ENCODE measurements around the gene TNIP2.

Gene TNIP2

GRCh38 chr4:2790583-2791517, 34.7 kb upstream of the TNIP2 start:
- peak overlapping the region; percentile 23 to 100 (median 60); a peak in 21 of 22 replicates for H3K4me2 ChIP-seq
- peaks cover 0 to 15% (median 6%) of the 10 kb centered on the region in 11 experiments; a peak in 7 of 22 replicates for H4K20me1 ChIP-seq
- no peak overlapping the region for H3K4me3 ChIP-seq
- peaks cover 86 to 97% (median 94%) of the 10 kb centered on the region in 10 experiments for H3K4me1 ChIP-seq
- TF ChIP-seq Cebpa-rat (IDR thresholded peaks at IDR 0.05): no peak
- peaks cover 0 to 13% (median 4%) of the 10 kb centered on the region in 11 experiments; a peak in 6 of 22 replicates for H3K27me3 ChIP-seq
- H3K9ac ChIP-seq: peak overlapping the region in 3 of 11 experiments; percentile 15 to 39 (median 15); a peak in 2 of 22 replicates
- H3K9me3 ChIP-seq (replicated peaks in 1 of 11): no peaks in the 10 kb centered on the region
- H3K36me3 ChIP-seq: peaks cover 0 to 7% (median 0%) of the 10 kb centered on the region in 11 experiments; a peak in 4 of 22 replicates
- H3K27ac ChIP-seq: peak overlapping the region in 7 of 11 experiments; percentile 0 to 44 (median 21); a peak in 5 of 22 replicates

- Histone ChIP-seq H3K27me3 (peaks cover 0 to 13% (median 4%) of the 10 kb centered on the region in 11 experiments; a peak in 6 of 22 replicates), H3K27ac (peak overlapping the region in 3 of 11 experiments; percentile 1 to 38 (median 16); a peak in 4 of 22 replicates), H3K9ac (peak overlapping the region in 3 of 11 experiments; percentile 15 to 39 (median 15); a peak in 4 of 22 replicates), H3K4me3 (no peak overlapping the region), H3K4me2 (peak overlapping the region; percentile 9 to 100 (median 59); a peak in 20 of 22 replicates), H3K9me3 (replicated peaks in 1 of 11) (no peaks in the 10 kb centered on the region), H3K4me1 (peaks cover 86 to 97% (median 93%) of the 10 kb centered on the region in 10 experiments), H3K36me3 (no peaks in the 10 kb centered on the region), H4K20me1 (peaks cover 0 to 11% (median 6%) of the 10 kb centered on the region in 11 experiments; a peak in 7 of 22 replicates)
- no peak for TF ChIP-seq Cebpa-rat (IDR thresholded peaks at IDR 0.05)
These were observed 33.9 kb upstream of the TNIP2 start for GRCh38 chr4:2789793-2790582.

DNA sequence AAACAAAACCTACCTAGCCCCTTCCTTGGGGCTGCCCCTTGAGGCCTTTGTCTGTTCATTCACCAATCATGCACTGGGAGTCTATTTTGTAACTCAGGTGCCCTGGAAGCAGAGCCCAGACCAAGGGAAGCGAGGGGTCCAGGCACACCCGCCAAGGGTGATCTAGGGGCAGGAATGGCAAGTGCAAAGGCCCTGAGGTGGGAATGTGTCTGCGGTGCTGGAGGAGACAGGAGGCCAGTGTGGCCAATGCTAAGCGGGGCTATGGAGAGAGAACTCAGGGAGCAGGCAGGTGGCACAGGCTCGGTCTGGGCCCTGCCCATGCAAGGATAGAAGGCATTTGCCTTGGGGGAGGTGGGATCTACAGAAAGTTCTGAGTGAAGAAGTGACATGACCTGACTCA, 33.2 kb upstream of the TNIP2 start:
- peaks cover 0 to 8% (median 4%) of the 10 kb centered on the region in 11 experiments; a peak in 7 of 22 replicates for H4K20me1 ChIP-seq
- peaks cover 84 to 92% (median 88%) of the 10 kb centered on the region in 10 experiments for H3K4me1 ChIP-seq
- peaks cover 0 to 8% (median 4%) of the 10 kb centered on the region in 11 experiments; a peak in 6 of 22 replicates for H3K27me3 ChIP-seq
- peaks cover under 1 to 6% (median 4%) of the 10 kb centered on the region in 11 experiments; a peak in 17 of 22 replicates for H3K9me3 ChIP-seq (replicated peaks in 1 of 11)
- no peak overlapping the region for H3K4me3 ChIP-seq
- no peaks in the 10 kb centered on the region for H3K36me3 ChIP-seq
- TF ChIP-seq Cebpa-rat (IDR thresholded peaks at IDR 0.05): no peak
- peak overlapping the region in 3 of 11 experiments; percentile 1 to 91 (median 82); a peak in 2 of 22 replicates for H3K27ac ChIP-seq
- peak overlapping the region in 1 of 11 experiments; percentile 84; a peak in 1 of 22 replicates for H3K9ac ChIP-seq
- peak overlapping the region in 7 of 11 experiments; percentile 5 to 96 (median 89); a peak in 10 of 22 replicates for H3K4me2 ChIP-seq

DNA sequence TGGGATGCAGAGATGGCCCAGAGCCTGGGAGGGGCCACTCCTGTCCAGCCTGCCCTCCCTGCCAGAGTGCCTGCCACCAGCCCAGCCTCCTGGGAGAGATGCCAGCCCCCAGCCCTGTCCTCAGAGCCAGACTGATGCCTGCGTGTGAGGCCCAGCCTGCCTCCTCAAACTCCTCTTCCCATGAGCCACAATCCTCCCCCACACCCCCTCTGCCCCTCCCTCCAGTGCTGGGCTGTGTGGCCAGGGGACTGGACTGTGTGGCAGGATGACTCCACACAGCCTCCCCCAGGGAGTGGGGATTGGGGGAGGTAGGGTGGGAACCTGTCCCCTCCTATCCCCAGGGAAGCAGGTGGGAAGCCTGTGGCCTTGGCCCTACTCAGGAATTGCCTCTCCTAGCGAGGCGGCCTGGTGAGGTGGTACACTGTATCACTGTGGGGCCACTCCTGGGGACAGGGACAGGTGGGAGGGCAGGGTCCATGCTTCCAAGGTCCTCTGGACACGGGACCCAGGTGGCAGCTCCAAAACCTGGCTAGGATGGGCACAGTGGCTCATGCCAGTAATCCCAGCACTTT, 32.5 kb upstream of the TNIP2 start:
- Histone ChIP-seq H3K9me3 (replicated peaks in 1 of 11) (peaks cover 8 to 13% (median 11%) of the 10 kb centered on the region in 11 experiments; a peak in 18 of 22 replicates), H3K4me2 (peak overlapping the region; percentile 86 to 98 (median 92))

DNA sequence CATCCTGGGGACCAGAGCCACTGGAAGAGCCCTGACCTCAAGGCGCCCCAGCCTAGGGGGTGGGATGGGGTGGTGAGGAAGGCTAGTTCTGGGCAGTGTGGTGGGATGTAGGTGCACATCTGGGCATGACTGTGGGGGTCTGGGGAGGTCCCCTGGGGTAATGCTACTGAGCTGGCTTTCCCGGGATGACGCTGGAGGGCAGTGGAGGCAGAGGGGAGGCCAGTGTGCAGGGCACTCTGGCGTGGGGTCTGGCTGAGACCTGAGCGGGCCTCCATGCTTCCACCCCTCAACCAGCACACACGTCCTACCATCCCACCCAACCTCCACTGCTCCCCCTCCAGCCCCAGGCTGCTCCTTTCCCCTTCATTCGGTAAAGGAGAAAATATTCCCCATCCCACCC, 32.0 kb upstream of the TNIP2 start:
- no peaks in the 10 kb centered on the region for H4K20me1 ChIP-seq
- no peaks in the 10 kb centered on the region for H3K36me3 ChIP-seq
- peak overlapping the region in 2 of 10 experiments; percentile 4 to 29; a peak in 3 of 20 replicates for H3K4me3 ChIP-seq
- no peaks in the 10 kb centered on the region for H3K27me3 ChIP-seq
- H3K27ac ChIP-seq: peak overlapping the region; percentile 80 to 91 (median 86)
- peak overlapping the region; percentile 86 to 98 (median 92) for H3K4me2 ChIP-seq
- H3K9me3 ChIP-seq (replicated peaks in 1 of 11): peaks cover 8 to 18% (median 13%) of the 10 kb centered on the region in 11 experiments; a peak in 19 of 22 replicates
- TF ChIP-seq Cebpa-rat (IDR thresholded peaks at IDR 0.05): no peak
- peak overlapping the region; percentile 58 to 84 (median 75) for H3K9ac ChIP-seq
- H3K4me1 ChIP-seq: peaks cover 72 to 80% (median 78%) of the 10 kb centered on the region in 10 experiments

More for the DNA sequence above, 32.5 kb upstream of the TNIP2 start:
- Histone ChIP-seq H3K4me3 (peak overlapping the region in 1 of 10 experiments; percentile 4; a peak in 1 of 20 replicates), H3K27me3 (peaks cover 0 to under 1% (median 0%) of the 10 kb centered on the region in 11 experiments; a peak in 4 of 22 replicates), H4K20me1 (peaks cover 0 to under 1% (median 0%) of the 10 kb centered on the region in 11 experiments; a peak in 7 of 22 replicates), H3K4me1 (peaks cover 78 to 85% (median 81%) of the 10 kb centered on the region in 10 experiments), H3K27ac (peak overlapping the region; percentile 80 to 91 (median 86); a peak in 21 of 22 replicates), H3K36me3 (no peaks in the 10 kb centered on the region), H3K9ac (peak overlapping the region; percentile 58 to 84 (median 75); a peak in 20 of 22 replicates)
- no peak for TF ChIP-seq Cebpa-rat (IDR thresholded peaks at IDR 0.05)

DNA sequence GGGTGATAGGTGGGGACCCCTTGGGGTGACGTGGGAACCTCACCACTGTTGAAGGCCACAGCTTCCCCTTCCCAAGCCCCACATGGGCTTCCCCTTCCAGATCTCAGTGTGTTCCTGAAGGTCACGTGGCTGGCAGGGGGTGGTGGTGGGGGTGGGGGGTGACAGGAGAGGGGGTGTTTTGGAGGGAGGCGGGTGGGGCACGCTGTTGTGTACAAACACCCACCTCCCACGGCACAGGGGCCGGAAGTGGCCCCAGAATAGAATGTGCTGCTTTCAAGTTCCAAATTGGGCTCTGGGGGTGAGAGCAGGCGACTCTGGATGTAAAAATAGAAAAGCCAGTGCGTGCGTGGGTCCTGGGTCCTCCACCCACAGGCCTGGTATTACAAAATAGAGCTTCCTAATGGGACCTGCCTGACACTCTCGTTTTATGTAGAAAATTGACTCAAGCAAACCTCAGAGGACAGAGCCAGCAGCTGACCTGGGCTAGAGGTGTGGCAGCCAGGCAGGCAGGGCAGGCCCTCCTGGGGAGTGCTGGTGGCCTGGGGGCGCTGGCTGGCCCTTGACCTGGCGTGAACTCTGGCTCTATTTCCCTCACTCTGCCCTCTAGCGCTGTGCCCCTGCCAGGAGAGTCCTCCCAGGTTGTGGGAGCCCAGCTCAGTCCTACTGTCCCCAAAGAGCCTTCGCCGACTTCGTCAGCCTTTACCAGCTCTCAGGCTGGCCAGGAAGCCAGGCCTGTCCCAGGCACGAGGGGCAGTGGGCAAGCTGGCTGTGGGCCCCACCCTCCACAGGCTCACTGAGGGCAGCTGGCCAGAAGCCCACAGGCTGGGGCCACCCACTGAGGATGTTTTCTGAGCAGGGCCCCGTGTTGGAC, 31.3 kb upstream of the TNIP2 start:
- TF ChIP-seq Cebpa-rat (IDR thresholded peaks at IDR 0.05): peak in 1 of 11 experiments; percentile 24; a peak in 1 of 22 replicates
- H3K27ac ChIP-seq: peak overlapping the region; percentile 80 to 91 (median 86)
- peak overlapping the region; percentile 86 to 98 (median 92) for H3K4me2 ChIP-seq

GRCh38 chr4:2786794-2787229, 30.7 kb upstream of the TNIP2 start:
- H3K27ac ChIP-seq: peak overlapping the region; percentile 80 to 91 (median 86)
- peak overlapping the region; percentile 85 to 98 (median 92) for H3K4me2 ChIP-seq
- H3K9me3 ChIP-seq (replicated peaks in 1 of 11): peaks cover 12 to 31% (median 24%) of the 10 kb centered on the region in 11 experiments
- peak overlapping the region; percentile 31 to 79 (median 68); a peak in 21 of 22 replicates for H3K9ac ChIP-seq
- peak overlapping the region in 1 of 10 experiments; percentile 21; a peak in 2 of 20 replicates for H3K4me3 ChIP-seq
- no peaks in the 10 kb centered on the region for H3K27me3 ChIP-seq
- TF ChIP-seq Cebpa-rat (IDR thresholded peaks at IDR 0.05): no peak
- no peaks in the 10 kb centered on the region for H4K20me1 ChIP-seq
- no peaks in the 10 kb centered on the region for H3K36me3 ChIP-seq
- peaks cover 63 to 72% (median 69%) of the 10 kb centered on the region in 10 experiments for H3K4me1 ChIP-seq

More for the DNA sequence above, 31.3 kb upstream of the TNIP2 start:
- Histone ChIP-seq H4K20me1 (no peaks in the 10 kb centered on the region), H3K9me3 (replicated peaks in 1 of 11) (peaks cover 8 to 24% (median 19%) of the 10 kb centered on the region in 11 experiments; a peak in 19 of 22 replicates), H3K4me1 (peaks cover 70 to 79% (median 75%) of the 10 kb centered on the region in 10 experiments), H3K27me3 (no peaks in the 10 kb centered on the region), H3K9ac (peak overlapping the region; percentile 58 to 84 (median 75)), H3K4me3 (peak overlapping the region in 3 of 10 experiments; percentile 21 to 29 (median 26); a peak in 6 of 20 replicates), H3K36me3 (no peaks in the 10 kb centered on the region)
